ENCODE results near the gene PMF1.

The PMF1 gene

GRCh38 chr1:156198831-156199349 is 13.9 kb upstream of the PMF1 start:
- FAIRE-seq = no peak

- no peak for FAIRE-seq
Measured at GRCh38 chr1:156200044-156200443, 12.8 kb upstream of the PMF1 start.

- no peak for FAIRE-seq
Measured at GRCh38 chr1:156203331-156203730, 9.5 kb upstream of the PMF1 start.

- no peak for FAIRE-seq
Measured at GRCh38 chr1:156204686-156205085, 8.1 kb upstream of the PMF1 start.

GRCh38 chr1:156211243-156211642 is 1.6 kb upstream of the PMF1 start:
- FAIRE-seq = no peak

GRCh38 chr1:156212130-156212529 is 677 bp upstream of the PMF1 start:
- no peak for FAIRE-seq

GRCh38 chr1:156213644-156213966 is 798 bp downstream of the PMF1 start:
- no peak for FAIRE-seq

- no peak for FAIRE-seq
Measured at GRCh38 chr1:156214024-156214748, 1.4 kb downstream of the PMF1 start.

- peak; percentile 98 for FAIRE-seq
Measured at GRCh38 chr1:156216361-156217086, 3.7 kb downstream of the PMF1 start.

- no peak for FAIRE-seq
Measured at GRCh38 chr1:156217871-156218270, 5.1 kb downstream of the PMF1 start.

GRCh38 chr1:156220226-156220625 is 7.4 kb downstream of the PMF1 start:
- FAIRE-seq = no peak

GRCh38 chr1:156221986-156222692 is 9.3 kb downstream of the PMF1 start:
- FAIRE-seq = no peak

GRCh38 chr1:156225677-156226014 is 12.8 kb downstream of the PMF1 start:
- FAIRE-seq = no peak

GRCh38 chr1:156226116-156226538 is 13.3 kb downstream of the PMF1 start:
- FAIRE-seq = no peak

GRCh38 chr1:156226782-156227181 is 14.0 kb downstream of the PMF1 start:
- FAIRE-seq = no peak

GRCh38 chr1:156228501-156228900 is 15.7 kb downstream of the PMF1 start:
- FAIRE-seq = no peak

GRCh38 chr1:156229809-156230472 is 17.1 kb downstream of the PMF1 start:
- FAIRE-seq = no peak

GRCh38 chr1:156230473-156230837 is 17.6 kb downstream of the PMF1 start:
- FAIRE-seq = no peak

GRCh38 chr1:156232201-156232894 is 19.5 kb downstream of the PMF1 start:
- FAIRE-seq = no peak

GRCh38 chr1:156233426-156234127 is 20.8 kb downstream of the PMF1 start:
- no peak for FAIRE-seq

GRCh38 chr1:156236164-156236563 is 23.4 kb downstream of the PMF1 start:
- no peak for FAIRE-seq

- FAIRE-seq = no peak
Measured at GRCh38 chr1:156238248-156238647, 25.4 kb downstream of the PMF1 start.

All from colon (tissue), 2 donors.